Activated T-cell treated with anti-CD3 and anti-CD28 coated beads for 4 hours (primary cell): ENCODE data around the gene ZDHHC11B.
"Not testable (repeated sequence)": the region's sequence is repeated elsewhere in the genome, so short reads cannot be mapped to it uniquely, and the experiment has no call there.

ENCODE experiments used
- DNase-seq: peaks from one replicate; pipeline ENCODE4 v3.0.0-alpha.2; 2020

ZDHHC11B gene

DNA sequence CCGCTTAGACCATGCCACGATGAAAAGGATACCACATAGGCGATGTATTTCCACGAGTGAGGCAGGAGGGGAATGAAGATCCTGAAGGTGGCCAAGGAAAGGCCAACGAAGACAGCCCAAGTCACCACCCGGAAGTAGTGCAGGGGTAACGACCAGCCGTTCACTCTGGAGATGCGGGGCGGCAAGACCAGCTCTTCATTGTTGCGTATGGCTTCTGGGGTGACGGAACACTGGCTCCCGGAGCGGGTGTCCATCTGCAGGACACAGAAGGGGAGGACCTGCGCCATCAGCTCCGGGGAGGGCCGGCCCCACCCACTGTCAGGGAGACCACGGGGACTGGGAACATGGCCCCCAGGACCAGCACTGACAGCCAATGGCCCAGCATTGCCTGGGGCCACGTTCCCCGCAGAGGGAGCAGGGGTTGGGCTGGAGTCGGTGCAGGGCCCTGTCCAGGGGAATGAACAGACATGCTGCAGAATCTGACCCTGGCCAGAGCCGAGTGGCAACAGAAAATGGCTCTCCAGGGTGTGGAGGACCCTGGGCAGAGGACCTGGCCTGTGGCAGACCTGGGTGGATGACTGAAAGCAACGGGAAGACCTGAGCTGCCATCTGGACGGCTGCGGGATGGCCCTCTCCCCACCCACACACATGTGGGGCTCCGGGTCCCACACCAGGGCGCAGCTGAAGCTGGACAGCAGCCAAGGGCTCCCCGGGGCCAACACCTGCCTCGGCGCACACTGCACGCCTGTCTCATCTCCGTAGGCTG lies 17.7 kb downstream of the ZDHHC11B start:
- DNase-seq, result no peak

DNA sequence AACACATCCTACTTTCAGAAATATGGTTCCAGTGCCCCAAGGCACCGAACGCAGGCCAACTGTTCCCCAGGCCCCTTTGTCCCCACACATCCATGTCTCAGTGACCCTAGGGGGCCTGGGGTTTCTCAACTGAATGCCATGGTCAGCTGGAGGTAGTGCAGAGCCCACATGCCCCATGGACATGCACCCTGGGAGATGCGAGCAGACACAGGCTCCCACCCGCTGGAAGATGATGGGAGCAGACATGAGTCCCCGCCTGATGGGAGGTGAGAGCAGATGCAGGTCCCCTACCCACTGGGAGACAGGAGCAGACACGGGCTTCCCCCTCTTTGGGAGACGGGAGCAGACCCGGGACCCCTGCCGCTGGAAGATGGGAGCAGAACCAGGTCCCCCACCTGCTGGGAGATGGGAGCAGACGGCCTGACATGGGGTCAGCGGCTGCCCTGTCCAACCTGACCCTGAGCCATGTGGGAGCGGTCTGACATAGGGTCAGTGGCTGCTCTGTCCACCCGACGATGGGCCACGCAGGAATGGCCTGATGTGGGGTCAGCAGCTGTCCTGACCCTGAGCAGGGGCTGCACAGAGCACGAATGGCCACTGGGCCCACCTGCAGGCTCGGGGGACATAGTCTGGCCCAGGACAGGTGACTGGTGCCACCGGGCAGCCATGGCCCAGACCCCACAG lies 18.4 kb downstream of the ZDHHC11B start:
- DNase-seq, result no peak

DNA sequence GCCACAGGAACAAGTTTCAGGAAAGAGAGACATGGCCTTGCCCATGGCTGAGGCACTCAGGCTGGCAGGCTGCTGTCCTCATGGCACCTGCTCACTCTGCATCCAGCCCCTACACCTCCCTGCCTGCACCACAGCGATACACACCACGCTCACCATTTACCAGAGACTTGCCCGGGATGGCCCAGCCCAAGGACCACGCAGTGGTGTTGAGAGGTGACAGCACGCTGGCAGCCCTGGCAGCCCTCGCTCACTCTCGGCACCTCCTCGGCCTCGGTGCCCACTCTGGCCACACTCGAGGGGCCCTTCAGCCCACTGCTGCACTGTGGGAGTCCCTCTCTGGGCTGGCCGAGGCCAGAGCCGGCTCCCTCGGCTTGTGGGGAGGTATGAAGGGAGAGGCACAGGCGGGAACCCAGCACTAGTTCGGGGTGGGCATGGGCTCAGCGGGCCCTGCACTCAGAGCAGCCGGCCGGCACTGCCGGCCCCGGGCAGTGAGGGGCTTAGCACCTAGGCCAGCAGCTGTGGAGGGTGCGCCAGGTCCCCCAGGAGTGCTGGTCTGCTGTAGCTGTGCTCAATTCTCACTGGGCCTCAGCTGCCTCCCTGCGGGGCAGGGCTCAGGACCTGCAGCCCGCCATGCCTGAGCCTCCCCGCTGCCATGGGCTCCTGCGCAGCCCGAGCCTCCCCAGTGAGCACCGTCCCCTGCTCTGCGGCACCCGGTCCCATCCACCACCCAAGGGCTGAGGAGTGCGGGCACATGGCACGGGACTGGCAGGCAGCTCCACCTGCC lies 20.3 kb downstream of the ZDHHC11B start:
- DNase-seq, result no peak

DNA sequence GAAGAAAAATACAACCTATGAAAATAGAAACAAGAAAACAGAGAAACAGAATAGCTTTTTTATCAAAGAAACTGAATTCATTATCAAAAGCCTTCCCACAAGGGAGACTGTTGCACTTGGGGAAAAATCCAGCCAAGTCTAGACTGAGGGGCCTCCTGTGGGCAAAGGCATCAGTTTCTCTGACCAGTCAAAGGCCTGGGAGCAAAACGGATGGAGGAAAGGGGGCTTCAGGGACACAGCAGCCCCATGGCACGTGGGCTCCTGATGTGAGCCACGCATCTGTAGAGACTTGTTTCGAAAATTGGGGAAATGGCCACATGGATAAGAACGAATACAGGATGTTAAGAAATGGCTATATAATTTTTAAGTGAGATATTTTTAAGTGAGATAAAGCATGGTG lies 21.1 kb downstream of the ZDHHC11B start:
- DNase-seq, result no peak

DNA sequence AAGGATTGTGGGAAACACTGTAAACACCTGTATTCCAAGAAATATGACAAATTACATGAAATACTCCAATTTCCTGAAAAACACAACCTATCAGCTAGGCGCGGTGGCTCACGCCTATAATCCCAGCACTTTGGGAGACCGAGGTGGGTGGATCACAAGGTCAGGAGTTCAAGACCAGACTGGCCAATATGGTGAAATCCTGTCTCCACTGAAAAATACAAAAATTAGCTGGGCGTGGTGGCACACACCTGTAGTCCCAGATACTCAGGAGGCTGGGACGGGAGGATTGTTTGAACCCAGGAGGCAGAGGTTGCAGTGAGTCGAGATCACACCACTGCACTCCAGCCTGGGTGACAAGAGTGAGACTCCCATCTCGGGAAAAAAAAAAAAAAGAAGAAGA lies 21.5 kb downstream of the ZDHHC11B start:
- DNase-seq, result not testable (repeated sequence)

DNA sequence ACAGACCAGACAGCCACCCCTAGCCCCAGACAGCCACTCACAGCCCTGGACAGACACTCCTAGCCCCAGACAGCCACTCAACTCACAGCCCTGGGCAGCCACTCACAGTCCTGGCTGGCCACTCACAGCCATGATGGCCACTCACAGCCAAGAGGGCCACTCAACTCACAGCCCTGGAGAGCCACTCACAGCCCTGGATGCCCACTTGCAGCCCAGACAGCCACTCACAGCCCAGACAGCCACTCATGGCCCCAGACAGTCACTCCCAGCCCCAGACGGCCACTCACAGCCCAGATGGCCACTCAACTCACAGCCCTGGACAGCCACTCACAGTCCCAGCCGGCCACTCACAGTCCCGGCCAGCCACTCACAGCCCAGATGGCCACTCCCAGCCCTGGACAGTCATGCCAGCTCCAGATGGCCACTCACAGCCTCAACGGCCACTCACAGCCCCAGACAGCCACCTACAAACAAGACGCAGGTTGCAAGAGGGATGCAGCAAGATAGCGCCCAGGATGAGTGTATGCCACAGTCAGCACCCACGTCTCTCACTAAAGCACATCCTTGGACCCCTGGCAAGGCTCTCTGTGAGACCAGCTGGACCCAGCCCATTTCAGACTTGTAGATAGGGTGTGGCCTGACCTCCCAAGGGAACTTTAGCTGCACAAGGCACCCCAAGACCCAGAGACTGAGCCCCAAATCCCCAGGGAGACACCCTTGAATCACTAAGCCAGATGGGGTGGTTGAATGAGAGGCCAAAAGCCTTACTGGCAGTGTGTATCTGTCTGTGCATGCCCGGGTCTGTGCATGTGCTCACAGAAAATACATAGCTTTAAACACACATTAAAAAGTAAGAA lies 22.4 kb downstream of the ZDHHC11B start:
- DNase-seq, result no peak

DNA sequence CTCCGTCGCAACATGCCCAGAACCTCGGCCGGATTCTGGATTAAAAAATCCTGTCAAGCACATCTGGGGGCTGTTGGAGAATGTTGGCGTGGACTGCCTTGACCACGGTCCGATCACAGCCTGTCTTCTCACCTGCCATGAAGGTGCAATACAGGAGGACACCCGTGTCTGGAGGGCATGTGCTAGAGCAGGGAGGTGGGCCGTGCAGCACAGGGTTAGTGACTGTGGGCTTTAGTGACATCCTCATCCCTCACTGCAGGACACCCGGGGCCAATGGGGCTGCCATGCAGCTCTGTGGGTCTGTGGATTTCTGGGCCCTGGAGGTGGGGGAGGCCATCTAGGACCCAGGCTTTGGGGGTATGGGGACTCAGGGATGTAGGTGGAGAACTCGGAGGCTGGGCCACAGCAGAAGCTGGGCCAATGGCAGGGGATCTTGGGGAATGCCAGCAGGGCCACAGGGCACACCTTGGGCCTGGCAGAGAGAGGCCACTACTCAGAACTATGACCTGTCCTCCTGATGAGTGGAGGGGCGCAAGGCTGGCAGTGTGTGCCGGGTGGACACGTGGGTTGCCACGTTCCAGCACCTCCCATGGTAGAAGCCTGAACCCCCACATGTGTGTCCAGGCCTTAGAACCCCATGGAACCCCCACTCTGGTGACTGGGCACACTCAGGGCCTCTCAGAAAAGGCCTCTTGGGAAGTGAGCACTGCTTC lies 23.3 kb downstream of the ZDHHC11B start:
- DNase-seq, result no peak

DNA sequence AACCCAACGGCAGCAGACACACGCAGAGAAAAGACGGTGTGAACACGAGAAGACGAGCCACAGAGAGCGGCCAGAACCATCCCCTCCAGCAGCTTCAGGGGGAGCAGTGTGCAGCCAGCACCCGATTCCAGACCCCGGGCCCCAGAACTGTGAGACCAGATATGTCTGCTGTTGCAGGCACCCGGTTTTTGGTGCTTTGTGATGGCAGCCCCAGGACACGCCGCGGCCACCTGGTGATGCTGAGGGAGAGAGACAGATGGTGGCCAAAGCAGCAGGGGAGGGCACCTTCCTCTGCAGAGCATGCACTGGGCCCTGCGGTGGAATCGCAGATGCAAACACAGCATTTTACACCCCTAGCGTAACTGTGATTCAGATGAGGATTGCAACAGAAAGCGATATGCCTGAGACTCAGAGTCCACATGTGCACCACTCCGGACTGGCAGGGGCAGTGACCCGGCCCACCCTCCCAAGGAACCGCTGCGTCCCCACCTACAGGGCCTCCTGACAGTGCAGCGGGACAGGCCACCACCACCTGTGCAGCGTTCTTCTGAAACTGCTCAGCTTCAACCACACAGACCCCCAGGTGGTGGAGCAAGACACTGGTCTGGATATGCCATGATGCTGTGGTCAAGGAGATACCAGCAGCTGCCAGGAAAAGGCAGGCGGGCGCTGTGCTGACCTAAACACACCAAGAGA lies 24.0 kb downstream of the ZDHHC11B start:
- no peak for DNase-seq

DNA sequence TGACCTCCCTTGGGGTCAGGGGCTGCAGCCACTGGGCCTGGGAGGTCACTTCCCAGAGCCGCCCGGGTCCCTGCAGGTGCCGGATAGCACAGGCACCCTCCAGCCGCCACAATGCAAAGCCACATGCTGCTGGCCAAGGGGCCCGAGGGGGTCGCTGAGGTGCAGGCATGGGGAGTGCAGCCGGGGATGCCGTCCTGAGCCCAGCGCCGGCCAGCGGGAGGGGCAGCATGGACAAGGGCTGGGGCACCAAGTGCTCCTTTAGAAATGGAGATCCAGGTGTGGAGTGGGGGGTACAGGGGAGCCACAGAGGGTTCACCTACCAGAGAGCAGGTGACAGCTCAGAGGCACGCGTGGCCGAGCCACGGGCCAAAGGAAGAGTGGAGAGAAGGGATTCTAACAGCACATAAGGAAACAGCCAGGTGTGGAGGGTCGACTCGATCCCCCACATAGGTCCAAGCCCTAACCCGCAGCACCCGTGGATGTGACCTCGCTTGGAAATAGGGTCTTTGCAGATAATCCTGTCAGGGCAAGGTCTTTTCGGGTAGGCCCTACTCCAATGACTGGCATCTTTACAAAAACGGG lies 24.7 kb downstream of the ZDHHC11B start:
- no peak for DNase-seq

DNA sequence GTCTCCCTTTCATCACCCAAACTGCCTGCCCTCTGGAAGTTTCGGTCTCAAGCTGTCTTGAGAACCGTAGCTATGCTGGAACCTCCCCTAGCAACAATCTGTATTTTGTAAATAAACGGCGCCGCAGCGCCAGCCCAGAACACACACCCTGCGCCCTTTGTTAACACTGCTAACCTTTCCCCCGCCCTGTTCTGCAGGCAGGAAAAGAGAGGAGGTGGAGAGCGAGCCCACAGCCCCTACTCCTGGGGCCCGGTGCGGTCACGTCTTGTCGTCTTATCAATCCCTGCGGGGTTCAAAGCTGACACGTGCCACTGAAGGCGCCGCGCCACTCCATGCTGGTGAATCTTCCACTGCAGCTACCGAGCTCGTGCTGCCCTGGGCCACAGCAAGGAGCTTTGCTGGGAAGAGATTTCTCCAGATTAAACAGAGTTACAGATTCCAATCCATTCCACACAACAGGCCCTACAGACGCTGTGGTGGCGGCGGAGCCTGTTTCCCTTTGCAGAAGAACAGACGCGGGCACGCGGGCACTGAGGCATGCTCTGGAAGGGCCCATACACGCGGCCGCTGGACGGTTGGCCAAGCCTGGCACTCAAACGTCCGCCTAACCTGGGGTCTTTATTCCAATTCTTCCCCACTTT lies 25.3 kb downstream of the ZDHHC11B start:
- DNase-seq, result no peak

DNA sequence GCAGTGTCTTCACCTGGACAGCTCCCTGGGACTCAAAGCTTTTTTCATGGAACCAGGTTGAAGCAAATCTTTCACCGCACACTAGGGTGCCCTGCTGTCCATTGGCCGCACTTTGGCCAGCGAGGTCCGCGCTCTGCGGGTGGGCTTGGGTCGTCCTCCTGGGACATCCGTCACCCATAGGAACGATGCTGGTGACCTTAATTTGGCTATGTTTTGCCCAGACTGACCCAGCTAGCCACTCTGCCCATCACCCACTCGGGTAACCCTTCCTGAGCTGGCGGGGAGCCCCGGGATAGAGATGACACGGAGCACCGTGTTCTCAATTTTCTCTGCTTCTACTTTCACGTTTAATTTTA lies 25.9 kb downstream of the ZDHHC11B start:
- no peak for DNase-seq

DNA sequence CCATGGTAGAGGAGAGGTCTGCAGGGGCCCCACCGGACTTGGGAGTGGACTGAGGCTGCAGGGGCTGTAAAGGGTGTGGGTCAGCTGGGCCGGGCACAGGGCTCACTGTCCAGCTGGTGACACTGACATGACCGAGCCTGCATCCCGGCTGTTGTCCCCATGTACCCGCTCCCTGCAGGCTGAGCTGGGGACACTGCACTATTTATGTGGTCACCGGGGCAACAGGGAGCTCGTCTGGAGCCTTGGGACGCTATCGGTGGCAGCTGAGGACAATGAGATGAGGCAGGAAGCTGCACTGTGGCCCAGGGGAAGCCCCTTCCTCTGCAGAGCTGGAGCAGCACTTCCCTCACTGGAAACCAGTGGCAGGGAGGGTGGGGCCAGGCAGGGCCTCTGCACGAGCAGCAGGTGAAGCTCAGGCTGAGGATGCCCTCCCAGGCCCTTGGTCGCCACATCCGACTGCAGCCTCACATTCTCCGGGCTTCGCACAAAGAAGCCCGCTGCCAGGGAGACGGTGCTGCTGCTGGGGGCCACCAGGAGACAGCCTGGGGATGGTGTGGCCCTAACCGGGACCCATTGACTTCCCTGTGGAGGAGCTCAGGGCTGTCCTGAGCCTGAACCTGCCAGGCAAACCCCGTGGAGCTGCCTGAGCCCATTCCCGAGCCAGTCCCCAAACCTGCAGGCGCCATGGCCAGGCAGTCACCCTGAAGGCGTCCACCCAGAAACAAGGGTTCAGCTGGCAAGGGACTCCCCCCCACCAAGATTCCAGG lies 26.4 kb downstream of the ZDHHC11B start:
- DNase-seq, result peak; percentile 0

DNA sequence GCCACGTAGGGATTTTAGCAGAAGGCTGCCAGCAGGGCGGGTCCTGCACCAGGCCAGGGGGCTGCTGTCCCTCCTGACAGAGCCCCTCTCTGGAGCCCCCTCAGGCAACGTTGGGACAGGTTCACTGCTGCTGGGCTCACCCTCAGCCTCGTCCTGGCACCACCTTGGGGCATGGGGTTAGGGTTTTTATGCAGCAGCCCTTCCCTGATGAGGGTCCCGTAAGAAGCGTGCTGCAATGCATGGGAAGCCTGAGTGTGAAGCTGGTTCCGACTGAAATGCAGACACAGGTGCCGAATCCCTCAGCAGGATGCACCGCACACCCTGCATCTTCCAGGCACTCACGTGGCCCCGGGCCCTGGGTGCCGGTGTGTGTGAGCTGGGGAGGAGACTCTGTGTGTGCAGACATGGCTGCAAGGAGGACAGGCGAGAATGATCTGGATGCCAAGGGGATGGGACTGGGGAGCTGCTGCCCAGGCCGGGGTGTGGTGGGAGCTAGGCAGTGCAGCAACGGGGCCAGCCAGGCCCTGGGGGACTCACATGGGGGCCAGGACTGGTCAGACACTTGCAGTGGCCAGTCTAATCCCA lies 27.1 kb downstream of the ZDHHC11B start:
- no peak for DNase-seq

DNA sequence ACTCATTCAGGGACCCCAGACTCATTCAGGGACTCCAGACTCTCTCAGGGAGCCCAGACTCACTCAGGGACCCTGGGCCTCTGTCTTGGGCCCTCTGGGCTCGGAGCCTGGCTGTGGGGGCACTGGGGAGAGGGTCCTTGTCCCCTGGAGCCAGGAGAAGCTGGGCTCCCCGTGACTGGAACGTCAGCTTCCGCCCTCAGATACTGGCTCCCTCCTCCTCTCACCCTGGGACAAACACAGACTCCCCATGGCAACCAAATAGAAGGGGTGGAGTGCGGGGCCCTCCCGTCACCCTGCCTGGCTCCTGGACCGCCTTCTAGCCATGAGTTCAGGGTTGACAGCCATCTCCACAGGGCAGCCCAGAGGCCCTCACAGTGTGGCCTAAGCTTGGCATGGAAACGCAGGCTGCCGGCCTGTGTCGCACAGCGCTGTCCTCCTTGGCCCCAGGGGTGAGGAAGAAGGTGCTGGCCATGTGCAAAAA lies 27.6 kb downstream of the ZDHHC11B start:
- no peak for DNase-seq

DNA sequence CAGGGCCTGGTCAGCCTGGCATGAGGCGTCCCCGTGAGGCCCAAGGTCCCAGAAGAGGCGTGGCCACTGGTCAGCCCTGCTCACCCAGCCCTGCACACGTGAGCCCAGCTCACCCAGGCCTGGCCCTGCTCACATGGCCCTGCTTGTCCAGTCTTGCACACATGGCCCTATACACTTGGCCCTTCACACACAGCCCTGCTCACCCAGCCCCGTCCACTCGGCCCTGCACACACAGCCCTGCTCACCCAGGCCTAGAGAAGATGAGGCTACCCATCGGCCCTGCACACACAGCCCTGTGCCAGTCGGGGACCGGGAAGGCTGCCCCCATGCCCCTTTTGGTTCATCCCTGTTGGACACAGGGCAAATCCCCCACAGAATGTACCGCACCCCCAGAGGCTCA lies 28.4 kb downstream of the ZDHHC11B start:
- DNase-seq, result no peak

DNA sequence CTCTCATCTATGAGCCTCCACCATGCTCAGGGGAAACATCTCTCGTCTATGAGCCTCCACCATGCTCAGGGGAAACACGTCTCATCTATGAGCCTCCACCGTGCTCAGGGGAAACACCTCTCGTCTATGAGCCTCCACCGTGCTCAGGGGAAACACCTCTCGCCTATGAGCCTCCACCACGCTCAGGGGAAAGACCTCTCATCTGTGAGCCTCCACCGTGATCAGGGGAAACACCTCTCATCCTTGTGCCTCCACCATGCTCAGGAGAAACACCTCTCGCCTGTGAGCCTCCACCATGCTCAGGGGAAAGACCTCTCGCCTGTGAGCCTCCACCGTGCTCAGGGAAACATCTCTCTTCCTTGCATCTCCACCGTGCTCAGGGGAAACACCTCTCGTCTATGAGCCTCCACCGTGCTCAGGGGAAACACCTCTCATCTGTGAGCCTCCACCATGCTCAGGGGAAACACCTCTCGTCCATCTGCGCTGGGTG lies 30.3 kb downstream of the ZDHHC11B start:
- DNase-seq, result not testable (repeated sequence)

DNA sequence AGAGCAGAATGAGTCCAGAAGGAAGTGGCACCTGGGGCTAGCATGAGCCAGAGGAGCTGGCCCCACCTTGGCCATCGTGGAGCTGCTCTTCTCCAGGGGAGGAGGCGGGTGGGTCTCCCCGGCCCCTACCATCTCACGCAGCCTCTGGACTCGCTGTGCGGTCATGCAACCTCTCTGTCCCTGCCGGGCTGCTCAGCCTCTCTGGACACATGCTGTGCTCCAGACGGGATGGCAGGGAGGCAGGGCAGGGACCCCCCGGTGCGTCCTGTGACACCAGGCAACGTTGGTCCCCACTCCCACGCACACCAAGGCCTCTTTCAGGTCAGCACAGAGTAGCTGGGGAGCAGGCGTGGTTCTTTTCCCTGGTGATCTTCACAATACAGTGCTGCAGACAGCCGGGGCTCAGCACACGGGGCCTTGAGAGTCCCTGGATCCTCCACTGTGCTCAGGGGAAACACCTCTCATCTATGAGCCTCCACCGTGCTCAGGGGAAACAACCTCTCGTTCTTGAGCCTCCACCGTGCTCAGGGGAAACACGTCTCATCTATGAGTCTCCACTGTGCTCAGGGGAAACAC lies 30.9 kb downstream of the ZDHHC11B start:
- not testable (repeated sequence) for DNase-seq

DNA sequence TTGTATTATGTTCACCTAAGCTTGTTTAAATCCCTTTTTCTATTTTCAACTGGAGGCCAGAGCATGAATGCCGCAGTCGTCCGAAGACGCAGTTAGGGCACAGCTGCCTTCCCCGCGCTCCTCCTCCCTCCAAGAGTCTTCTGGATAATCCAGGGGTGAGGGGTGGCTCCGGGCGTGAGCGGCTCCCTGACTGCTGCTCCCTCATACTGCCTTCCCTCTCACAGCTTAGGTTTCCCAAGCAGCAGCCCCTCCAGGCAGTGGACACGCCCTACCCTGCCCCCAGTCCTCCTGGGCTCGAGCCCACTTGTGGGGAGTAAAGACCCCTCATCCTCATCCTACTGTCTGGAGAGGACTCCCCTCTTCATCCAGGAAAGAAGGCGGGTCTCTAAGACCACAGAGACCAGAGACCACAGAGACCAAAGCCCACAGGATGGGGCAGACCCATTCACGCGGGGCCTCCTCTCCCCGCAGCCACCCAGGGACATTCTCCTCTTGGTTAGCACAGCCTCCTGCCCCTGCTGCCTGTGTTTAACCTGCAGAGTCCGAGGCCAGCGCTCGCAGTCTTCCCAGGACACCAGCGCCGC lies 31.9 kb downstream of the ZDHHC11B start:
- DNase-seq, result not testable (repeated sequence)
